Omental fat pad (tissue), 4 donors: ENCODE results near the gene PLXNA4. TPM values are rescaled to one million over a fixed set of nuclear protein-coding genes. Genes with fewer than 3 reads are reported as not detected.

Experiments used
- ATAC-seq: fragments of 150-250 bp; one replicate; pipeline ENCODE4 v1.9.1; 2016; ENCODE audit warnings: mild to moderate bottlenecking, moderate library complexity; ENCODE audit not compliant: low FRiP score
- DNase-seq: peaks from one replicate; pipeline ENCODE4 v3.0.0-alpha.2; 2019; ENCODE audit warnings: low spot score
- total RNA-seq, 4 donors: library from RNA; depleted of rRNA; stranded (reverse); fragments of >200 nt; gene quantifications; one replicate each; pipeline ENCODE4 v1.1.0, GENCODE V29; 2016
- TF ChIP-seq, protein P1 (sequence below), 3 donors: fragments of 450-650 bp; IDR thresholded peaks; one replicate each; pipeline ENCODE4 v1.5.1; 2016 to 2017; ENCODE audit warnings: antibody characterized with exemption in 3 of 3, mild to moderate bottlenecking in 3 of 3, moderate library complexity in 2 of 3

Gene PLXNA4
- total RNA-seq, 4 donors from 2014 or later: 31.4 to 111 (median 41.9) TPM

DNA sequence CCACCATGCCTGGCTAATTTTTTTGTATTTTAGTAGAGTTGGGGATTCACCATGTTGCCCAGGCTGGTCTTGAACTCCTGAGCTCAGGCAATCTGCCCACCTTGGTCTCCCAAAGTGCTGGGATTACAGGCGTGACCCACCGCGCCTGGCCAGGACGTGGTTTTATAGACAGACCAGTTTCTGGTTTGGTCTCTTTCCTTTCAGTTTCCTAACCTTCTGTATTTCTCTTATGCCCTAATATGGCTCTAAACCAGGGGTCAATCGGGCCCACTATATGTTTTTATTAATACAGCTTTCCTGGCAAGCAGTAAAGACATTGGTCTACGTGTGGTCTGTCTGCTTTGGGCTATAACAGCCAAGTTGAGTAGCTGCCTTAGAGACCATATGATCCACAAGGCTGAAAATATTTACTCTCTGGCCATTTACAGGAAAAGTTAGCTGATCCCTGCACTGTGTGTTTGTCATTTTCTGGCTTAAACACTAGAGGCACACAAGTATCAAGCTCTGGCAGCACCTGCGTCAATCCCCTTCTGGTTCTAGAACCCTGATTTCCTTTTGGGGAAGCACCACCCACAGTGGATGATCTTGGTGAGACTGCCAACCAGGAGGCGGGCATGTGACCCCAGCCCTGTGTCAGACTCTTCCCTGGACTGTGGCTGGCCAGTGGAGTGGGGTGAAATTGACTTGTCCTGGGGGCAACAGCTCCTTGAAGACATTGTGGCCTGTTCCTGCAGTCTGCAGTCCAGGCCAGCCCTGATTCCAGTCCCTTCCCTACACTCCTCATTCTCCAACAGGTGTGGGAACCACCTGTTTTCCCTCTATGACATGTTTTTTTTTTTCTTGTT, 497.2 kb downstream of the PLXNA4 start:
- DNase-seq: no peak
- TF ChIP-seq, protein P1, sequence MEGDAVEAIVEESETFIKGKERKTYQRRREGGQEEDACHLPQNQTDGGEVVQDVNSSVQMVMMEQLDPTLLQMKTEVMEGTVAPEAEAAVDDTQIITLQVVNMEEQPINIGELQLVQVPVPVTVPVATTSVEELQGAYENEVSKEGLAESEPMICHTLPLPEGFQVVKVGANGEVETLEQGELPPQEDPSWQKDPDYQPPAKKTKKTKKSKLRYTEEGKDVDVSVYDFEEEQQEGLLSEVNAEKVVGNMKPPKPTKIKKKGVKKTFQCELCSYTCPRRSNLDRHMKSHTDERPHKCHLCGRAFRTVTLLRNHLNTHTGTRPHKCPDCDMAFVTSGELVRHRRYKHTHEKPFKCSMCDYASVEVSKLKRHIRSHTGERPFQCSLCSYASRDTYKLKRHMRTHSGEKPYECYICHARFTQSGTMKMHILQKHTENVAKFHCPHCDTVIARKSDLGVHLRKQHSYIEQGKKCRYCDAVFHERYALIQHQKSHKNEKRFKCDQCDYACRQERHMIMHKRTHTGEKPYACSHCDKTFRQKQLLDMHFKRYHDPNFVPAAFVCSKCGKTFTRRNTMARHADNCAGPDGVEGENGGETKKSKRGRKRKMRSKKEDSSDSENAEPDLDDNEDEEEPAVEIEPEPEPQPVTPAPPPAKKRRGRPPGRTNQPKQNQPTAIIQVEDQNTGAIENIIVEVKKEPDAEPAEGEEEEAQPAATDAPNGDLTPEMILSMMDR (IDR thresholded peaks at IDR 0.05): no peak
- ATAC-seq: no peak

DNA sequence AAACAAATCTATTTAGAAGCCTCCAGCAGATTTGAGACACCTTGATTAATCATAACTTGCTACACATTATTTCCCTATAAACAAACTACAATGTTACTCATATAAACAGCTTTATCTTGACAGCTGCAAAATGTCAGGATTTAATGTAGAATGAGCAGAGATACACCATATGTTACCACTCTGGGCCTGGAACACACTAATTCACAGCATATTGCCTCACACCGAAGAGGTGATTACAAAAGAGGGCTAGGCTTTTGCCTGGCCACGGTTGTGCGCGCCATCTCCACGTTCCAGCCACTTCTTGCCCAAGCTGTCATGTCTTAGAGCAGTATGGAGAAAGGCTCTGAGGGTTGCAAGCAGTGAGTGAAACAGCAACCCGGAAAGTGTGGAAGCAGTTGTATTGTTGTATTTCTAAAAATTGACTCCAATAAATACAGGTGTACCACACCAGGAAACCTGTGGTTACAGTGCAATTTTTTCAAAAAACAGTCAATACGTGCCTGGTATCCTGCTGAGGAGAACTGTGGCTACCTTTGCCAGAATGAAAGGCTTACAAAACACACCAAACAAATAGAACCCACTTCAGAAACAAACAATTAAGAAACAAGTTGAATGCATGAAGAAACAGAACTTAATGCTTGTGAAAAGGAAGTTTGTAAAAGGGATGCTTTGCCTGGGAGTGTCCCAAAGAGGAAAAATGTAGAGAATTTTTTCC, 498.1 kb downstream of the PLXNA4 start:
- TF ChIP-seq, protein P1 (IDR thresholded peaks at IDR 0.05): no peak
- DNase-seq (no peak), ATAC-seq (no peak)

DNA sequence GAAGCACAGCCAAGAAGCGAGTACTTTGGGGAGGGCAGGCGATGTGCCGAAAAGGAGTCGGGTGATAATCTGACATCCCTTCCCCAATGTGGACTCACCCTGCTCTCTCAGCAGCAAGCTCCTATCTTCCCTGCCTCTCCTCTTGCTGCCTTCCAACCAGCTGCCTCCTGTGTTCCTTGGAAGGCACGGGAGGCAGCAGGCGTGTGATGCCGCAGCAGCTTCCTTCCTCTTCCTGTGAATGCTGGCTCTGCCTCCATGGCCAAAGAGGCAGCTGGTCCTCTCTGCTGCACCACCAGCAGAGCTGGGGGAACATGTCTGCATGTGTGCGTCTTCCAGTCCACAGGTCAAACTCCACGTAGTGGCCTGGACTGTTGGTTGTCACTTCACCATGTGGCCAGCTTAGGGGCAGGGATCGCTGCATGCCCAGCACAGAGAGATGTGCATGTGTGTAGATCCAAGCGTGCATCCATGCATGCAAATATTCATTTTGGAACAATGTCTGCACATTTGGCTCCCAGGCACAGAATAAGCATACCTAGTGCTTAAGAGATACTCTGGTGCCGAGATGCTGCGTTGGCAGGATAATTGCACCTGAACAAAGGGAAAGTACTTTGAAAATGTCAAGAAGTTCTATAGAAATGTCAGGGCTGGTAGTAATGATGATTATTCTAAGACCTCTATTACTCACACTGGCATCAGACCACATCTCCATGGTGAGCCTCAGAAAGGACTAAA, 499.8 kb downstream of the PLXNA4 start:
- DNase-seq: no peak
- no peak for ATAC-seq
- TF ChIP-seq, protein P1 (IDR thresholded peaks at IDR 0.05): no peak

DNA sequence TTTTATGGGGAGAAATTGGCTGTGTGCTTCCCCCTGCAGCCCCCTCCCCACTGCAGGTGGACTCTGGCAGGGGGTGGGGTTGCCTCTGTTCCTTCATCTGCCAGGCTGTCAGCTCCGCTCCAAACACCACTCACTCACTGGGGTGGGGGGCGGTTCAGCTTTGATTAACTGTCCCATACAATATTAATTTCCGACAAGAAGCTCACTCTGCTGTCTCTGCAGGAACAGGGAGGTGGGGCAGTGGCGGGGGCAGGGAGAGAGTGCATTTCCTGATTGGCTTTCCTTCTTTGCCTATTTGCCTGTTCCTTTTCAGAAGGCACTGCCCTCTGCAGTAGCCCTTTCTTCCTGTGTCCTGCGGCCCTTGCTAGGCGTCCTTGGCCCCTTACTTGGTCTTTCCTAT, 500.8 kb downstream of the PLXNA4 start:
- ATAC-seq (no peak), DNase-seq (no peak)
- TF ChIP-seq, protein P1 (IDR thresholded peaks at IDR 0.05): no peak

DNA sequence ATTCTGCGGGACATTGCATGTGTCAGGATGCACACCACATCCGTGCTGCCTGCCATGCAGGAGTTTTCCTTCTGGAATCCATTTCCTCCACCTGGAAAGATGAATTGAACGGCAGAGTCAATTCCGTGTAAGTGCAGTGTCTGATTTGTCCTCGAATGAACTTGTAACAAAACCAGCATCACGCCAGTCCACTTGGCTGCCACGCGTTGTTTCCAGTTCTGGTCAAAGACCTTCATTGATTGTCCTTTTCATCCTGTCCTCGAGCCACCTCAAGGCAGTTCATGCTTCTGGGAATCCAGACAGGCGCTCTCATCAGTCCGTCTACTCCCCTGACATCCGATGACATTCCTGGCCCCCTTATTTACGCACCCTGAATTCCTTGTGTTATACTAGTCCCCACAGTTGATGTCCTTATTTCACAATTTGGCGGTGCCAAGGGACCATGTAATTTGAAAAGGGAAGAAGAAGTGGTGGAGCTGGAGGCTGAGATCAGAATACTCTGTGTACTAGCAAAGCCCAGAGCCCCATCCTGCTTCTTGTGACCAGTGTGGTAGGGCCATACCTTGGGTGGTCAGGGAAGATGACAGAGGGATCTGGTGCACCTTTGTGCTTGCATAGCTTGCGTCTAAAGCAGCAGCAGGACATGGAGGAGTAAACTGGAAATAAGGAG, 502.2 kb downstream of the PLXNA4 start:
- ATAC-seq (no peak), DNase-seq (no peak)
- TF ChIP-seq, protein P1 (IDR thresholded peaks at IDR 0.05): no peak
